Head of caudate nucleus (tissue), 42 donors: ENCODE data around the gene CEL.

Experiments
- DNase-seq, 42 donors: peaks; one replicate each; pipeline versions ENCODE4 v3.0.0 to v3.0.0-alpha.2; 2020 to 2021; ENCODE audit warnings: mixed read lengths in 7 of 42
- intact Hi-C: fragments of 100-400 bp; cut with DNase I; formaldehyde crosslinking; loops from one replicate; pipeline ENCODE4 v1.15.0; 2022

The CEL gene

DNA sequence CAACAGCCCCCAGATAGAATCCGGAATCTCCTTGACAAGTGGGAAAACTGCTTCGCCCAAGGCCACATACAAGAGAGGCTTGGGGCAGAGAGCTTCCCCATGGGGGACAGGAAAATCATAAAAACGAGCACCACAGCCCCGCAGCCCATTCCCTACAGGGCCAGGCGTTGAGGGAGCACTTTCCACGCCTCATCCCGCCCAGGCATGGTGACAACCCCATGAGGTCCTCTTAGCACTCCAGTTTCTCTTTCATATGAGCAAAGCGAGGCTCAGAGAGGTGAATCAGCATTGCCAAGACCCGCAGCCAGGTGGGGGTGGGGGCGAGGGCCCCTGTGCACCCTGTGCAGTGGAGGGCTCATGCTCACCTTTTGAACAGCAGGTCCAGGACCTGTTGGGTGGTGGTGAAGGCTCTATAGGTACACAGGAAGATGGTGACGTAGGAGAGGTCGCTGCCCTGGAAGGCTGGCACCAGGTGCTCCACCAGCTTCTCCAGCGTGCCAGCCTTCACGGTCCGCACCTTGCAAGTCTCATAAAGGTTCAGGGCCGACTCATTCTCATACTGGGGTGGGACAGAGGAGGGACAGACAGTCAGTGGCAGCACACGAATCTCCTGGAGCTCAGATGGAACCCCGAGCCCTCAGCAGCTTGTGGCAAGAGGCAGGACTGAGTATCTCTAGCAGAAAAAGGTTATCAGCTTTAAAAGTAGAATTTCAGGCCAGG is 48.3 kb downstream of the CEL start:
- intact Hi-C loops: no loop called here
- no peak for DNase-seq

DNA sequence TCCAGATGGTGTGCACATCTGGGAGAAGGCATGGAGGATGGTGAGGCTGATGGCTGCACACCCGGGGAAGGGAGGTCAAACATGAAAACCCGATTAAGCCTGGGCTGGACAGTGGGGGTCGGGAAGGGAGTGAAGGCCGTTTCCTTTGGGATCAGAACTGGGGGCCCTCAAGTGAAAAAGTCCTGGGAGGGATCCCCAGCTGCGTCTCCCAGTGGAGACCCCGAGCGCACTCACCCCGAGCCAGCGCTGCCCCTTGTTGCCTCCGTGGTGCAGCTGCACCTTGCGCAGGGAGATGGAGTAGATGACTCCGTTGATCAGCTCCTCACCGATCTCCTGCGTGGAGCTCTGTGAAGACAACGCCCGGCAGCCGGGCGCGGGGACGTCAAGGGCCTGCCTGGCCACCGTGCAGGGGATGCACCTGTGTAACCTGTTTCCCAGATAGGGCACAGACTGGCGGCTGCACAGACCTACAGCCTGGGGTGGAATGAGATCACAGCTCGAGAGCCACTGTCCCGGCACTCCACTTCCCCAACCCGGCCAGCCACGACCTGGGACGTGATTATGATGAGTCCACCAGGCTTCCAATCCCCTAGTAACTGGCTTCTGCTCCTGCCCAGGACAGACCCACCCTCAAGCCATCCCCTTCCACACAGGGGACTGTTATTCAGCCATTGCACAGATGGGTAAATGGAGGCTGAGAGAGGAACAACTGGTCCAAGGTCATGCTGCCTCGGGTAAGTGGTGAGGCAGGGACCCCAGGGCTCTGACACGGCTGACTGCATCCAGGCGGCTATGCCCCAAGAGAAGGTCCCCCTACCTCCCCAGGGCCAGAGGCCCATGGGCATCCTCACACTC is 50.3 kb downstream of the CEL start:
- DNase-seq: peak in 1 of 42 donors; percentile 3
- intact Hi-C loops: no loop called here

DNA sequence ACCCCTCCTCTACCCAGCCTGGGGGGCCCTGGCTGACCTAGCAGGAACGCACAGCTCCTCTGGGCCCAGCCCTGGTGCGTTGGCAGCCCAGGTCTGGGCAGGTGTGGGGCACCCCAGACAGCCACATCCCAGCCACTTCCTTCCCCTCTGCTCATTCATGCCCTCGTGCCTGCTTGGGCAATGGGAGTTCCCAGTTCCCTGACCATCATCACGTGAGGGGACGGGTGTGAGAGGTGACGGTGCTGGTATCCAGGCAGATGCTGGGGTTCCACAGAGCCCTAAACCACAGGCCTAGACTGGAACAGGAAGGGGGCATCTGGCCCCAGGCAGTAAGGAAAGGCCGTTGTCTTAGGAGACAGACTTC is 50.9 kb downstream of the CEL start:
- intact Hi-C loops: no loop called here

DNA sequence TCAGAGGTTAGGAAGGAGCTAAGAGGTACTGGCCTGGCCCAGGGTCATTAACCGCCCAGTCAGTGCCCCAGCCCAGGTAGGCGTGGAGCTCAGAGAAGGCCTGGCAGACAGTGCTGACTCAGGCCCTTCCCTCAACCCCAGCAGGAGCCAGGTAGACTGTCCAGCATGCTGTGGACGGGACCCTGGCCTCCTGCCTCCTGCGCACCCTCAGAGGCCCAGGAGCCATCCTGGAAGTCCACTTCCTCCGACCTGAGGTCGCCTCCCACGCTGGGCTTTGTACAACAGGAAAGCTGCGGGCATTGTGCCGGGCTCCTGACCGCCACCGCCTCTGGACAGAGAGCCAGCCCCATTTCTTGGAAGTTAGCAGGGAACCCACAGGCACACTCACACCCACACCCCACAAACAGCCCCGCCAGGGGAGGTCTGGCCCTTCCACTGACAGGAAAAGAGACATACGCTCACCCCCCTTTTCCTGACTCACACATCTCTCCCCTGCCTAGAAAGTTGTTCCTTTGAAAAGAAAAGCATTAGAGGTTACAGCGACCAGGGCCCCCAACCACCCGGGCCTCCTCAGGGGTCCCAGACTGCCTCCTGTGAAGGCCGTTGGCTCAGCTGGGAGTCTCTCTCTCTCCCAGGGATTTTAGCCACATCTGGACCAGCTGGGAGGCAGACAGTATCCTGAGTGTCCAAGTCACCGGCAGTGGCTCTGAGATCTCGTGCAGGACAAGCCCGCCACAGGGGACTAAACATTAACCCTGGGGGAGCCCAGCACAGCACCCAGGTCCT is 51.6 kb downstream of the CEL start:
- intact Hi-C loops: no loop called here
- DNase-seq: peak in 9 of 42 donors; percentile 5 to 82 (median 65)

More for the DNA sequence above, 50.9 kb downstream of the CEL start:
- peak in 9 of 42 donors; percentile 12 to 77 (median 50) for DNase-seq

DNA sequence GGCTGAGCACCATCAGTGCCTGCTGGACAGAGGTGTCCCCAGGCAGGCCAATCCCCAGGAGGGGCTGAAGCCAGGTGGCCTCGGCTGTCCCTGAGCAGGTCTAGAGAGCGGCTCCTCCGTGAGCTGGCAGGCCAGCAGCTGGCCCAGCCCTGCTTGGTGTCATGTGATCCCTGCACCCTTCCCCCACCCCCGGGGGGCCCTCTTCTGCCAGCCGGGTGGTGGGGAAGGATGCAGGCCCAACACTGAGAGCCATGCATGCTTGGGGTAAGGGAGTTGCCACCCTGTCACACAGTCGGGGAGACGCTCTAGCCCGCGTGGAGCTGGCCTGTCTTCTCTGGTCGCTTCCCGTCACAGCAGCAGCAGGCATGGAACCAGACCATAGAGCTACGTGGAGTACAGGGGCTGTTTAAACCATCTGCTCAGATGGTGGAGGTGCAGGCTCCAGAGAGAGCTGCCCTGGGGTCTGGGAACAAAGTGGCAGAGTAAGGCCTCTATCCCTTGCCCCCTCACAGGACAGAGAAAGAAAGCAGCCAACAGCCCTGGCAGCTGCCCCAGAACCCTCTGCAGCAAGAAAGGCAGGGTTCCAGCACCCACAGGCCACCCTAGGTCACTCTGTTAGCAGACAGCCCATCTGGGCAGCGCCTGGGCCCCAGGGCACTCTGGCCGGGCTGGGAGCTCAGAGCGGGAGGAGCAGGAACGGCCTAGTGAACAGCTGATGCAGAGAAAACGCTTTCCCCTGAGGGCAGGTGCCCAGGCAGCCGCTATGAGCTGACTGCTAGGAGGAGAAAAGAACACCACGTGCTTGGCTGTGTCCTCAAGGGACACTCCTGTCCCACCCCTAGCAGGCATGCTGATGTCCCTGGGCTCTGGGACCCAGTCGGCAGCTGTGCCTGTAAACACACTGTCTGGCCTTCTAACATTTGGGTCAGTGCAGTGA is 52.4 kb downstream of the CEL start:
- intact Hi-C loops: no loop called here
- DNase-seq: peak in 39 of 42 donors; percentile 40 to 90 (median 72)

DNA sequence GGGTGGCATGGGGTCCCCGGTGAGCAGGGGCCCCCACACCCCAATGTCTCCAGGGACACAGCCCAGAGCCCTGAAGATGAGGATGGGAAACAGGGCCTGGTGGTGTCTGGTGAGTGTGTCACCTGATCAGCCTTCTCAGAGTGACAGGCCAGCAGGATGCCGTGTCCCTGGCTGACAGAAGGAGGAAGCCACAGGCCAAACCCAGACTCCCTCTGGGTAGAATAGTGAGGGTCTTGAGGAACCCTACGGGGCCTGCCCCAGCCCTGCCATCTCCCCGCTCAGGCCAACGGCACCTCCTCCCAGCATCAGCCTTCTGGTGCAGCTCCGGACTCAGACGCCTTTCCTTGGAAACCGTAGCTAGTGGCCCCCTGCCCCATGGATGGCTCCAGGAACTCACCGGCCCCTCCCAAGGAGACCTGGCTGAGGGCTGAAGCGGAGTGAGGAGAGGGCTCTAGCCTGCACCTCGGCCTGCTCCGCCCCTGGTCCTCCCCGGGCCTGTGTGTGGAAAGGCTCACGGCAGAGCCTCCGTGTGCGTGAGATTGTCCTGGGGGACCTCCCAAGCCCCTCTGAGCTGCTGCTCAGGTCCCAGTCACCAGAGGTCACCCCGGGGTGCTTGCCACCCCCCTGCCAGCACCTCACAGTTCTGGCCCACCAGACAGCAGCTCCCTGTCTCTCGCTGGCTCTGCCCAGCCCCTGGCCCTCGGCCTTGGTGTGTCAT is 53.3 kb downstream of the CEL start:
- peak in 4 of 42 donors; percentile 6 to 34 (median 22) for DNase-seq
- intact Hi-C loops: no loop called here

DNA sequence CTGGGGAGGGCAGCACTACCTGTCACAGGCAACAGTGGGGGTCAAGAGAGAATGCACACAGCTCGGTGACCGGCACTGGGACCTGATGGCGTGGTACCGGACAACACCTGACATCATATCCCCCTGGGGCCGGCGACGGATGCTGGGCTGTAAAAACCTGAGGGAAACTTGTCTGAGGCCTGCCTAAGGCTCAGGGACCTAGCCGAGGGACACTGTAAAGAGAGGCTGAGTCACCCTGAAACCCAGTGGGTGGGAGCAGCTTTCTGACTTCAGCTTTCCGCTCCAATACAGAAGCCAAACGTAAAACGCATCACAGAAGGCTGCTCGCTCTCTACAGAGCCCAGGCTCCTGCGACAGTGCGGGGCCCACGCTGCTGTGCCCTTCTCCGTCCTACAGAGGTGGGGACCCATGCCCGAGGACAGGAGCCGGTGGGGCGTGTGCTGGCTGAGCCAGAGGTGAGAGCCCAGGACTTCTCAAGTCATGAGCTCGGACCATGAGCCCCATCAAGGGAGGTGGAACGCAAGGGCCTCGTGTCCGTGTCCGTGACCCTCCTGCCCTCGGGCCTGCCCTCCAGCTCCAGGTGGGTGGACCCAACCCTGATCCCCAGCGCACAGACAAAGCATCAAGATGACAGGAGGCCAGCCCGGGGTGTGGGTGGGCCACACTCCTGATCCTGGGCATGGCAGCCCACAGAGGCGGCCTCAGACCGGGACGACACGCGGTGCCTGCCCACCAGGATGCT is 54.0 kb downstream of the CEL start:
- peak in 29 of 42 donors; percentile 35 to 90 (median 66) for DNase-seq

DNA sequence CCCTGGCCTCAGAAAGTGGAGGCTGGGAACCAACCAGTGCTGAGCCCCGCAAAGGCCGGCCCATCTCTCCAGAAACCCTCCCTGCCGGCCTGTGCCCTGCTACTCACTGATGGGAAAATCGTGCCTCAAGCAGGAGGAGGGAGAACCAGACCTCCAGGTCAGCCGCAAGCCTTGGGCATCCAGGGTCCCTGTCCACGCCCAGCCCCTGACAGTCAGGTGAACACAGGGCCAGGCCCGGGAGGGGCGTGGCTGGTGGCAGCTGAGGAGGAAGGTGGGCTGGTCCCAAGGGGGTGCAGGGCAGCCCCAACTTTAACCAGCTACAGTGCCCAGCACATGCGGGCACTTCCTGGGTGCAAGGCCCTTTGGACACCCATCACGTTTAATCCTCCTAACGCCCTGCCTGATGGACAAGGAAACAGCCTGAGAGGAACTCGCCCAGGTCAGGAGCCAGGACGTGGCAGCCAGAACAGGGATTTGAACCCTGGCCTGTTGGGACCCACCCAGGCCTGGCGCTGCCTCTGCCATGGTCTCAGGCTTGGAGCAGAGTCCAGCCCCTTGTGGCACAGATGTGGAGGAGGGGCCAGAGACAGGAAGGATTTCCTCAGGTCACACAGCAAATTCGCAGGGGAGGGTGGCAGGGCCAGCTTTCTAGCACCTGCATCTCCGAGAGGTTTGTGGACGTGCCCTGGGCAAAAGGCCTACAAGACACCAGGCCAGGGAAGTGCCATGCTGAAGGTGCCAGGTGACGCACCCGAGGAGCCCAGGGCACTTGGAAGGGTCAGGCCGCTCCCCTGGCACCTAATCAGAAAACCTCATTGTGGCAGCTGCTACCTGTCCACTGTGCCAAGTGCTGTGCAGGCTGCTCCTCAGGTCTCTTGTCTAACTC is 54.8 kb downstream of the CEL start:
- peak in 6 of 42 donors; percentile 2 to 16 (median 5) for DNase-seq
- intact Hi-C loops: no loop called here

More for the DNA sequence above, 54.0 kb downstream of the CEL start:
- intact Hi-C loops: no loop called here

DNA sequence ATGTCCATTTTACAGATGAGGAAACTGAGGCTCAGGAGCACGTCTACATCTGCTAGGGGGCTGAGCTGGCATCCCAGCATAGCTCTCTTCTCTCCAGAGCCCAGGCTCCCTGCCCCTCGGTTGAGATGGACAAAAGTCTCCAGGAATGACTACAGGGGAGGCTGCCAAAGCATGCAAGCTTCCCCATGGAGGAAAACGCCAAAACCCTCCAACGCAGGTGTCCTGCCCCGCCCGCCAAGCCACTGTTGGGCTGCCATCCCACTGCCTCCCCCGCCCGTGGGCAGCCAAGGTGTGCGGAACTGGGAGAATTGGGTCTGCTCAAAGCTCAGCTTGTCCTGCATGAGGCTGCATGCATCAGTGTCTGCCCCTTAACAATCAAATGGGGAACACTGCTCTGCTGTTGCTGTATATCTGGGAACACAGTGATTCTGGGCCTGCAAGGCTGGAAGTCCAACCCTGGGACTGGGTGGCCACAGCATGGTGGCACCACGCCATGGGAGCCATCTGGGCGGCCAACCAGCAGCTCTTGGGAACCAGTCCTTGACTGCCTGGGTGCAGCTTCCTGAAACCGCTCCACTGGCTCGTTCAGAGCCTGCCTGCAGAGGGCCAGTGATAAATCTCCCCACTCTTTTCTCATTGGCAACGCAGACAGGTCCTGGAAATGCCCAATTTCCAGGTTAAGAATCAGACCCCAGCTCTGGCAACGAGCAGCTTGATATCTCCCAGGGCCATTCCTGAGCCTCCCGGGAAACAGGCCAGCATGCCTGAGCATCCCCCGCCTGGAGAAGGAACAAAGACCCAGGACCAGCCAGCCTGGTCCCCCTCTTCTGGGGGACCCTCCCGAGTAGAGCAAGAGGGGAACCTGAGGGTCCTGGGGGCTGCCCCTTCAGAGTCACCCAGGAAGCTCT is 55.7 kb downstream of the CEL start:
- peak; percentile 78 to 96 (median 92) for DNase-seq
- intact Hi-C loops: no loop called here

DNA sequence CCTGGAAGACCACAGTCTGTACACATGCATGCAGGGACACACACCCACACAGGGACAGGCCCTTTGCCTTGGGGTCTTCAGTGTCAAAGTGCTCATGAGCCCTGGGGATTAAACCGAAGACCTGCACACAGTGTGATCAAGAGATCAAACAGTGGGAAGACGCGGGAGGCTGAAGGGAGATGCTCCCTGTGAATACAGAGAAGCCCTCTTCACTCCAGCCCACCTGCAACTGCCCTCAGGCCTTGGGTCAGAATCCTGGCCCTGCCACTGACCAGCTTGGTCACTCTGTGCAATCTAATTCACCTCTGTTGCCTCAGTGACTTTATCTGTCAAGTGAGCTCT is 56.4 kb downstream of the CEL start:
- DNase-seq: no peak
- intact Hi-C loops: no loop called here

DNA sequence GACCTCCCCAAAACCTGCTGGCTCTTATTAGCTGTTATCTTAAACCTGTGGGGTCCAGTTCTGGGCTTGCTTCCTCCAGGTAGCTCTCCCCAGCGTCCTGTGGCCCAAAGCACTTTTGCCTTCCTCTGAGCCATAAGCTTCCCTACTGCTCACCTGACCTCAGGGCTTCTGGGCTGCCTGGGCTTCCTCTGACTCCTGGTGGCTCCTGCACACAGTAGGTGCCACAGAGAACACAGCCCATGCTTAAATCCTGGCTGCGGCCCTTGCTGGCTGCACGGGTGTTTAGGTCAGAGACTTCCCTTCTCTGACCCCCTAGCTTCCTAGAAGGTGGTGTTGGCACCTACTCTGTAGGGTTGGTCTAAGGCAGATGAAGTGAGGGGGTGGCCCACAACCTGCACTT is 56.8 kb downstream of the CEL start:
- intact Hi-C loops: no loop called here
- DNase-seq: peak in 1 of 42 donors; percentile 3

DNA sequence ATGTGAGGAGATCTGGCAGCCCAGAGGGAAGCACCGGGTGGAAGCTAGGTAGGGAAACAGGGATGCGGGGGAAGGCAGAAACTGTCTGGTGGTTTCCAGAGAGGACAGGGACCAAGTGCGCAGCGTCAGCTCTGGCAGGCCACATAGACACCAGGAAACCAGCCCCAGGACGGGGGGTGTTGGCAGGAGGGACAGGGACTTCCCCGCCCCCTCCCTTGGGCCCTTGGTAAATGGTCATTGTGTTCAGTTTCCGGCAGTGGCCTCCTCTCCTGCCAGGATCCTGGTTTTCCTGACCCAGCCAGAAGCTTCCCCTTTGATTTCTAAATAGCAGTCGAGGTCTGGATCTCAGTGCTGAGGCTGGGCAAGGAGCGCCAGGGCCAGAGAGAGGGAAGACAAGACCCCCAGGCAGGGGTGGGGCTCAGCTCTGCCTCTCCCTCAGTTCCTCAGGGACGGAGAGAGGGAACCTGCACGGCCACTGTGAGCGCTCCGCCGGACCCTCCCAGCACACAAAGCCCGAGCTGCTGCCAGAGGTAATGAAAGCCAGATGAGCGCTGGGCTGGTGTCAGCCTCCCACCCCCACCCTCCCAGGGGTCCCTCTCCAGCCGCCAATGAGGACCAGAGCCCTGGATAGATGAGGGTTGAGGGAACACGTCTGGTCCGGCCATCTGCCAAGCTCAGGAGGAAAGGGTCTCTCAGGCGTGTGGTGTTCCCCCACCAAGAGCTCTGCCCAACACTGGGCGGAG is 57.5 kb downstream of the CEL start:
- peak; percentile 62 to 94 (median 81) for DNase-seq
- intact Hi-C loops: loop anchor here (1.0 kb wide), 1 partner anchor 14 kb away; no protein-coding TSS in a partner anchor

DNA sequence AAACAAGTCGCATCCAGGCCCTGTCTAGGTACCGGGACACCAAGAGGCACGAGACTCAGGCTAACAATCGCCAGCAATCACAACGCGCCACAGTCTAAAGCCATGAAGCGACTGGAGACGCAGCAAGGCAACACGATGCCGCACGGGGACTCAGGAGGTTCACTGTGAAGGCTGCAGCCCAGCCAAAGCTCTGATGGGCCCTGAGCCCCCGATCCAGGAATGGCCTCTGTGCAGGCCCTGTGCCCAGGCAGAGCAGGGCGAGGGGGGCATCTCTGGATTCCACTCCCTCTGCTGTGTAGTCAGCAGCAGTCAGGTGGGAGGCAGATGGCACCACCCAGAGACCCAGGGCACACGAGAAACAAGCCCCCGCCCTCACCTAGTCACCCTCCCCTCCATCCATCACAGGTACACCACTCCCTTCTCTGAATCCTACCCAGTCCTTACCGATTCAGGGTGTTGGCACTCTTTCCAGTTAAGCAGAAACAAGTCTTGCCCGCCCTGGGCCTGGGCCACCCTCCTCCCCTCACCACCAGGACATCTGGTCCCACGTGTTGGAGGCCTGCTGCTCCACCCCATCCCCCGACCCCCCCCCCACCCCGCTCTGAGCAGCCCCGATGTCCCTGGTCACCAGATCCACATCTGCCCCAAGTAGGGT is 58.2 kb downstream of the CEL start:
- peak in 28 of 42 donors; percentile 45 to 85 (median 62) for DNase-seq
- intact Hi-C loops: loop anchor here (1.0 kb wide), 1 partner anchor 13 kb away; no protein-coding TSS in a partner anchor
